Measurements from ENCODE around the gene NAA25. TPM values are rescaled to one million over a fixed set of nuclear protein-coding genes. Genes with fewer than 3 reads are reported as not detected.
A peak's percentile ranks its signal among the peaks of the same experiment; 100 is the strongest.

The NAA25 gene
- total and polyA plus RNA-seq, 8 donors = 2.3 to 72.6 (median 11.3) TPM

GRCh38 chr12:112140728-112141127, 32.1 kb upstream of the NAA25 start:
- TF ChIP-seq POLR2A (IDR thresholded peaks at IDR 0.05) (no peak), CTCF (IDR thresholded peaks at IDR 0.05) (no peak), EP300 (IDR thresholded peaks at IDR 0.05) (no peak), POLR2AphosphoS5 (IDR thresholded peaks at IDR 0.05) (no peak)
- peak overlapping the region in 1 of 5 donors; percentile 42 for H3K27ac ChIP-seq

GRCh38 chr12:112134731-112135130, 26.1 kb upstream of the NAA25 start:
- DNase-seq = no peak

More at GRCh38 chr12:112140728-112141127, 32.1 kb upstream of the NAA25 start:
- Histone ChIP-seq H3K4me1 (peaks cover 0 to 5% (median 0%) of the 10 kb centered on the region in 4 donors), H3K4me3 (no peak overlapping the region), H3K36me3 (peaks cover 89 to 100% (median 100%) of the 10 kb centered on the region in 4 donors), H3K9me3 (no peaks in the 10 kb centered on the region), H3K27me3 (no peaks in the 10 kb centered on the region)
- peak in 1 of 2 donors; percentile 23 for DNase-seq
- 75 to 93% (median 93%) methylated on average over 5 of the region's 5 CpGs for WGBS, 5 donors
- intact Hi-C loops (cut with DNase I; ENCODE audit: low total_unique reads) = no loop called here

GRCh38 chr12:112133418-112133817, 24.8 kb upstream of the NAA25 start:
- H3K27me3 ChIP-seq = no peaks in the 10 kb centered on the region
- peaks cover 26 to 49% (median 34%) of the 10 kb centered on the region in 4 donors for H3K4me1 ChIP-seq
- no peaks in the 10 kb centered on the region for H3K9me3 ChIP-seq
- H3K27ac ChIP-seq = peak overlapping the region in 1 of 5 donors; percentile 29
- TF ChIP-seq POLR2A (IDR thresholded peaks at IDR 0.05) = no peak
- no peak for TF ChIP-seq CTCF (IDR thresholded peaks at IDR 0.05)
- TF ChIP-seq POLR2AphosphoS5 (IDR thresholded peaks at IDR 0.05) = no peak
- TF ChIP-seq EP300 (IDR thresholded peaks at IDR 0.05) = no peak
- 90 to 96% (median 91%) methylated on average over 5 of the region's 5 CpGs for WGBS, 5 donors
- no peak for DNase-seq
- intact Hi-C loops (cut with DNase I; ENCODE audit: low total_unique reads) = no loop called here
- peaks cover 34 to 51% (median 47%) of the 10 kb centered on the region in 4 donors for H3K36me3 ChIP-seq
- no peak overlapping the region for H3K4me3 ChIP-seq

More at GRCh38 chr12:112134731-112135130, 26.1 kb upstream of the NAA25 start:
- 86 to 94% (median 90%) methylated on average over 3 of the region's 3 CpGs for WGBS, 5 donors
- intact Hi-C loops (cut with DNase I; ENCODE audit: low total_unique reads) = no loop called here
- H3K27ac ChIP-seq = no peak overlapping the region
- no peaks in the 10 kb centered on the region for H3K9me3 ChIP-seq
- no peaks in the 10 kb centered on the region for H3K27me3 ChIP-seq
- TF ChIP-seq EP300 (IDR thresholded peaks at IDR 0.05) = no peak
- TF ChIP-seq POLR2A (IDR thresholded peaks at IDR 0.05) = no peak
- no peak for TF ChIP-seq CTCF (IDR thresholded peaks at IDR 0.05)
- no peak for TF ChIP-seq POLR2AphosphoS5 (IDR thresholded peaks at IDR 0.05)
- H3K36me3 ChIP-seq = peaks cover 43 to 64% (median 60%) of the 10 kb centered on the region in 4 donors
- H3K4me3 ChIP-seq = no peak overlapping the region
- H3K4me1 ChIP-seq = peaks cover 19 to 36% (median 24%) of the 10 kb centered on the region in 4 donors

- no peak for DNase-seq
- intact Hi-C loops (cut with DNase I; ENCODE audit: low total_unique reads) = no loop called here
- Histone ChIP-seq H3K27ac (peak overlapping the region in 2 of 5 donors; percentile 74 to 85), H3K36me3 (peaks cover 20 to 33% (median 29%) of the 10 kb centered on the region in 4 donors), H3K4me1 (peaks cover 34 to 66% (median 48%) of the 10 kb centered on the region in 4 donors), H3K9me3 (no peaks in the 10 kb centered on the region), H3K4me3 (no peak overlapping the region), H3K27me3 (no peaks in the 10 kb centered on the region)
- TF ChIP-seq POLR2A (IDR thresholded peaks at IDR 0.05) = no peak
- no peak for TF ChIP-seq EP300 (IDR thresholded peaks at IDR 0.05)
- no peak for TF ChIP-seq POLR2AphosphoS5 (IDR thresholded peaks at IDR 0.05)
- TF ChIP-seq CTCF (IDR thresholded peaks at IDR 0.05) = no peak
- 70 to 93% (median 75%) methylated on average over 1 of the region's 1 CpG for WGBS, 5 donors
These were observed 23.1 kb upstream of the NAA25 start for GRCh38 chr12:112131686-112132085.
